Skeletal muscle cell (primary cell): ENCODE data around the gene CMTM3.
"Not testable (repeated sequence)": the region's sequence is repeated elsewhere in the genome, so short reads cannot be mapped to it uniquely, and the experiment has no call there.

Source experiments
- DNase-seq: peaks from one replicate; pipeline ENCODE4 v3.0.0-alpha.2; 2010; ENCODE audit warnings: low read depth
- H3K4me3 ChIP-seq: 2 replicates; pipeline ENCODE4 v1.5.1; 2011; ENCODE audit warnings: low read depth, mild to moderate bottlenecking, control low read depth, low read length, moderate library complexity

The CMTM3 gene

DNA sequence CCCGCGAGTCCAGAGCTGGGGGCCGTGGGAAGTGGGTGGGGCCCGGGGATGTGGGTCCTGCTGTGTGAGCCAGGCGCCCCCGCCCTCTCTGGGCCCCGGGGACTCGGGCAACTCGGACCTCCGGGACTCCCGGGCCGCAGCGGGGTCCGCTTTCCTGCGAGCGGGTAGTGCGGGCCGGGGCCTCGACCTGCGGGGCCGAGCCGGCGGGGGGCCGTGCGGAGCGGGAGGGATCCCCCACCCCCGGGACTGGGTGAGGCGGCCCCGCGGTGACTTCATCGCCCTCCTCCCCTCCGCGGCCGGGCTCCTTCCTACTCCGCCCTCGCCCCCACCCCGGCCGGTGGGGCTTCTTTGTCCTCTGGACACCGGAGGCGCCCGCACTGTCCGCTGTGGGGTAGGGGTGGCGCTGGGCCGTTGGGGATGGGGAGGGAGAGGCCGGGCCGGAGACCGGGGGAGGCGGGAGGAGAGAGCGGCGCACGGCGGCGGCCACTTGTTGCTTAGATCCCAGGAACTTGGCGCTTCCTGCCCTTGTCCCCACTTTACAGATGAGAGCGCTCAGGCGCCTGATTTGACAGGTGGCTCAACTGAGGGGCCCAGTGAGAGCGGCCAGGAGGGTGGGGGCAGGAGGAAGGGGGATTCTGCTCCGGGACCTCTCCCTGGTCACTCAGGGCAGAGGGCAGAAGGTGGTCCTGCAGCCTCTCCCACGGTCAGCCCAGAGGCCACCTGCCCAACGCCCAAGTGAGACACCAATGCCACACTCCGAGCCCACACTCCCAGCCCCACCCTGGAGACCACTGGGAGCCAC, 874 bp downstream of the CMTM3 start:
- peak overlapping the region; percentile 76 for H3K4me3 ChIP-seq
- no peak for DNase-seq

DNA sequence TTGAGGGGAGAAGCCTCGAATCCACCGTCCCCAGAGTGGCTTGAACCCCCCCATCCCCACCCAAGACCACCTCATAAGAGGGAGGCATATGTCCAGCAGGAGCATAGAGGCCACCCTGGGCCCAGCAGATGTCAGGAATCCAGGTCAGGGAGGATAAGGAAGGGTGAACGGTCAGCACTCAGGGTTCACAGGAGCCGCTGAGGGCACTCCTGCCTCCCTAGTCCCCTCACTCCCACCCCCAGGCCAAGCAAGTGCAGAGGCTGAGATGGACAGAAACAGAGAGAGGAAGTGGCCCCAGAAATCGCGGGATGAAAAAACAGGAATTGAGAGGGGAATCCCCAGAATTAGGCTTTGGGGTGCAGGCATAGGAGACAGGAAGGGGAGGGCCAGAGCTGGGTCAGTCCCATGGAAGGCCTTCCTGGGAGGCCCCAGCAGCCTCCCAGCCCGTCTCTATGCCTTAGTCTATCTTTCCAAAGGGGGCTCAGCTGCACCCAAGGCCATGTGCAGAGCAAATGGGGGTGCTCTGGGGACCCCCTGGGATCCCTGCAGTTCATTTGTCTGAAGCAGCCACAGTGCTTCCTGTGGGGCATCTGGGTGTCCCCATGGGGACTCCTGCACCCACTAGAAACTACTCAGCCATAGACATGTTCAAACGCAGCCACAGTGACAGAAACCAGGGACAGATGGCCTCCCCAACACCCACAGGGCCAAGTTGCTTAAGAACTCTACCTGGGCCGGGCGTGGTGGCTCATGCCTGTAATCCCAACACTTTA, 1.7 kb downstream of the CMTM3 start:
- no peak for DNase-seq
- H3K4me3 ChIP-seq, result peak overlapping the region; percentile 76

DNA sequence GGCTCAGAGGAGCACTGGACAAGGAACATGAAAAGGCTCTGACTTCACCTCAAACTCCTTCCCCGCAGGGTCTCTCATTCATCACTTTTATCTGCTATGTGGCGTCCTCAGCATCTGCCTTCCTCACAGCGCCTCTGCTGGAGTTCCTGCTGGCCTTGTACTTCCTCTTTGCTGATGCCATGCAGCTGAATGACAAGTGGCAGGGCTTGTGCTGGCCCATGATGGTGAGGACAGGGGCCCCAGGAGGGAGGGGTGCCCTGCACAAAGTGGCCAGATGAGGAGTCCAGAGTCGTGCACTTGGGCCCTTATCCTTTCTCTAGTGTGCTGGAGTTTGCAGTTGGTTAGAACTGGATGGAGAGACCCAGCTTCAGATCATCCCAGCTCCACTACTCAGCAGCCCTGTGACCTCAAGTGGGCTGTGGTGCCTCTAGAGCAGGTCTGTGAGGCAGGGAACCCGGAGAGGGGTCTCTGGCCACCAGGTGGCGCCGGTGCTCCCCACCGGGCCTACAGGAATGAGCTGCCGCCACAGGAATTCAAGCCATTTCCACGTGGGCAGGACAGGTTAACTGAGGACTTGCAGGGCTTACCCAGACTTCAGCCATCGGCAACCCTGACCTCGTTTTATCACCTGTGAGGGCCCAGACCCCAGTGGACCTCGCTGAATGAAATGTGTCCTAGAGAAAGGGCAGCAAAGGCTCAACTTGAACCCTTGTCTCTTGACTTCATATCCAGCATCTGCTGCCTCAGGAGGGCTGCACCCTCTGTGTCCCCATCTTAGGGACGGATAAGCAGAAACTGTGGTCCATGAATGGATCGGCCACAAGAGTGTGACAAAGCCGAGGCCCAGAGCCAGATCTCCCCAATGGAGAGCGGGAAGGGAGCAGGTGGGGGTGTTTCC, 4.0 kb downstream of the CMTM3 start:
- peak; percentile 45 for DNase-seq
- no peak overlapping the region for H3K4me3 ChIP-seq

DNA sequence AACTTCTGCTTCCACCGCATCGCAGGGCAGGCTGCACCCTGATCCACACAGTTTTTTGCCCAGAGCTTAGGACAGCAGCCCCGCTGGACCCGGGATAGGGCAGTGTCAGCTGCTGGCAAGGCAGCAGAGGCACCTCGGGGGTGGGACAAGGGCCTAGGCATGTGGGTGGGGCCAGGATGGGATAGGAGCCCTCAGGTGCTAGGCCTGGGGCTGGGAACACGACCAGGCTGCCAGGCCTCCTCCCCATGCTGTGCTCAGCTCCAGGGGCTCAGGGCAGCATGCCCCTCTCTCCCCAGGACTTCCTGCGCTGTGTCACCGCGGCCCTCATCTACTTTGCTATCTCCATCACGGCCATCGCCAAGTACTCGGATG, 4.6 kb downstream of the CMTM3 start:
- no peak for DNase-seq
- H3K4me3 ChIP-seq, result no peak overlapping the region

DNA sequence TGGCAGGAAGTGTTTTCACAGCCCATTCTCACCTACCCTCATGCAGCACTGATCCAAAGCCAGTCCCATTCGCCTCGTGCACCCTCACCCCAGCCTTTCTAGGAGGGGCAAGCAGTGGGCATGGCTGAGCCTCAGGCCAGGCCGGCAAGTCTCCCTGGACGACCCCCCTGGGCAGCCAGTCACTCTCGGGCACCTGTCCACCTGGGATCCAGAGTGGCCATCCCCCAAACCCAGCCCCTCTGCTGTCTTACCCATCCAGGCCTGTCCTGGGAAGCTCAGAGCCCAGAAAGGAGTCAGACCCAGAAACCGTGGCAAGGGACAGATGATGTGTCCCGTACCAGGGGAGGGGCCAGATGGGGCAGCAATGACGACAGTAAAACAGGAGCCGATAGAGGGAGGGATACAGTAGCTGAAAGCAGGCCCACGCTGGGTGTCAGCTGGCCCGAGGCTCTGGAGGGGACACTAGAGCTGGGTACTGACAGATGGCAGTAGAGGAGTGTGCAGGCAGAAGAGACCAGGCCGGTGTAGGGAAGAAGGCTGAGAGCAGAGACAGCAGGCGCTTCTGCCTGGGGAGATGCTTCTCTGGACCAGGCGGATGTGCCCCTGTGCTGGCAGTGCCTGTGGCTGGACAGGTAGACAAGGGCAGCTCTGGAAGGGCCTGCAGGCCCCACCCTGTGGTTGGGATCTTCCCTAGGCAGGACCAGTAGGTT, 5.8 kb downstream of the CMTM3 start:
- DNase-seq, result no peak
- H3K4me3 ChIP-seq, result no peak overlapping the region

DNA sequence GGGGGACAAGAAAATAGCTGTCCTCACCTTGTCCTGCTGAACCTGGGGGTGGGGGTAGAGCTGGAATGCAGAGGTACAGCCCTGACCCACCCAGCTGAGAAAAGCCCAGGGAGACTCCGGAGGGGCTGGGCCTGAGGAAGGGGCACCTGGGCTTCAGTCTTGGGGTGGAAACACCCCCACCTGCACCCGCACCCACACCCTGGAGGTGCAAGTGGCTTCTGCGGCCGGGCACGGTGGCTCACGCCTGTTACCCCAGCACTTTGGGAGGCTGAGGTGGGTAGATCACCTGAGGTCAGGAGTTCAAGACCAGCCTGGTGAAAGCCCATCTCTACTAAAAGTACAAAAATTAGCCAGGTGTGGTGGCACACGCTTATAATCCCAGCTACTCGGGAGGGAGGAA, 7.4 kb downstream of the CMTM3 start:
- H3K4me3 ChIP-seq, result not testable (repeated sequence)

DNA sequence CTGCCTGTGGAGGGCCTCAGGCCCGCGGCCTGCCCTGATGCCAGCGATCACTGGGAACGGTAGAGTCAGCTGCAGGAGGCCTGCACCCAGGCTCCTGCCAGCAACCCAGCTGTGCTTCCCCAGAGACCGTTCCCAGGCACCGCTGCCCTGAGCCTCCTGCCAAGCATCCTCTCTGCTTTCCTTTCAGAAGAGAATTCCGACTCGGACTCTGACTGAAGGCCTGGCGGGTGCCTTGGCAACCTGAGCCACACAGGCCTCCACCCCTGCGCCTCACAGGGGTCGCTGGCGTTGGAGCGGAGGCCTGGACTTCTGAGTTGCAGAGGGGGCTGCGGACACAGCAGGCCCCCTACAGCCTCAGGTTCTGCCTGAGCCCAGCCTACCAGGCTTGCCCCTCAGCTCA, 7.9 kb downstream of the CMTM3 start:
- no peak overlapping the region for H3K4me3 ChIP-seq
- DNase-seq, result no peak

More for the DNA sequence above, 7.4 kb downstream of the CMTM3 start:
- DNase-seq, result not testable (repeated sequence)

DNA sequence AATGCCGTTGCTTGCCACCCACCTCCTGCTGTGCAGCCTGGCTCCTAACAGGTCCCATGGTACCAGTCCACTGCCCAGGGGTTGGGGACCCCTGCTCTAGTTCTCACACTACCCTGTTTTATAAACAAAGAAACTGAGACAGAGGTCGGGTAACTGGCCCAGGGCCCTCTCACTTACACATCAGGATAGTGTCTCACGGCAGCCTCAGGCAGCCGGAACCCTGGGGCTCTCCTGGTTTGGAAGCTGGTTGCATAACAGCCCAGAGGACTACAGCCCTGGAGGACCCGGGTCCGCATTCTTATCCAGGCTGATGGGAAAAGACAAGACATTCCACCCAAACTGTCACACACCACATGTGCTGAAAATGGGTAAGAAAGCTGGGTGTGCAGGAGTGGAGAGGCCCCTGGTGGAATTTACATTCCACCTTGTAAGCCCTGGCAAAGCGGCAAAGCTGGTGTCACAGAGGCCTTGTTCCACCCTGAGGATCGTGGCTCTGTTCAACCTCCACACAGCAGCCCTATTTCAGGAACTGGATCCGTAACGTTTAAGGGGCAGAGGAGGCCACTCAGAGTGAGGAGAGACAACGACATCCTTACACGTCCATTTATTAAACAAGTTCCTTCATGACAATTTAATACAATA, 9.8 kb downstream of the CMTM3 start:
- no peak overlapping the region for H3K4me3 ChIP-seq

DNA sequence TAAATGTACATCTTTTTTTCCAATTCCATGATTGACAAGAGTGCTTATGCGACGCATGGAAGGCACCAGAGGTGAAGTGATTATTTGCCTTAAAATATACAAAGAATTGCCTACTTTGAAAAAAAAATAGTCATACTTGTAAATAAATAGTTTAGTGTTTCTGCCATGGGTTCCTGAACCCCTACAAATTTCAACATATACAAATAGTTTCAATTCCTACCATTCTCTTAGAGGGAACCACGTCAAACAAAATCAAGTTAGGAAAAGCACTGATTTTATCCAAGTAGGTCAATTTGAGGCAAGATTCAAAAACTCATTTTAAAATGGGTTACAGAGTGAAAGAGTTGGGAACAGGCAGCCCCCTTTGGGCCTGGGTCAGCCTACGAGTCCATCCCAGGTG, 11.7 kb downstream of the CMTM3 start:
- DNase-seq, result no peak
- H3K4me3 ChIP-seq, result no peak overlapping the region

More for the DNA sequence above, 9.8 kb downstream of the CMTM3 start:
- no peak for DNase-seq

DNA sequence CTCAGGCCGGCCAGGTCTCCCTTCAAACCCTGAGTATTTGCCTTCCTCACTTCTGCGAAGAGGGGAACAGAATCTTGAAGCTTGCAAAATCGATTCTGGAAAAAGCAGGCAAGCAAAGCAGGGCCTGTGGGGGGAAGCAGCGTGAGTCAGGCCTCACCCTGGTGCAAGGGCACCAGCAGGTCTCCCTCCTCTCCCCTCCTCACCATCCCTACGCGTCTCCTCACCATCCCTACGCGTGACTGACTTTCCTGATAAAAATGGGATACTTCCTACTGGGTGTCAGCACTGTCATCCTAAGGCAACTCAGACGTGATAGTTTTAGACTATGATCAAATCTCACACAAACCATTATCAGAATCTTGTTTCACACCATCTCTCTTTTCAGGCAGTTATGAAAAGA, 12.1 kb downstream of the CMTM3 start:
- no peak overlapping the region for H3K4me3 ChIP-seq
- no peak for DNase-seq

DNA sequence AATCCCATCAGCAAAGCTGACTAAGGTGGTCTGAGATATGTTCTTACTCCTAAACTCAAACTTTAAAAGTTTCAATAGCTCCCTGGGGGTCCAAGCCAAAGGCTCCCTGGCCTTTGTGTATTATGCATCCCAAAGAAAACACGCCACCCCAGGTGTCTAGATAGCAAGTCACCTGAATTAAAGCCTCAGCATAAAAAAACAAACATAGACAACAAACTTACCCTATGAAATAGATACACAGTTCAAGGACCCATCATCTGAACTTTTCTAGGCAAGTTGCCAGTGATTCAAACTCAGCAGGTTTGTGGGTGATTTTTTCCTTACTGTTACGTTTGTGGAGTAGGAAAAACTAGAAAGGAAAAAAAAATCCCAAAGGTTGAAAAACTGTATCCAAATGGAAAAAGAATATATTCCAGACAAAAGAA, 12.5 kb downstream of the CMTM3 start:
- no peak for DNase-seq
- H3K4me3 ChIP-seq, result no peak overlapping the region

DNA sequence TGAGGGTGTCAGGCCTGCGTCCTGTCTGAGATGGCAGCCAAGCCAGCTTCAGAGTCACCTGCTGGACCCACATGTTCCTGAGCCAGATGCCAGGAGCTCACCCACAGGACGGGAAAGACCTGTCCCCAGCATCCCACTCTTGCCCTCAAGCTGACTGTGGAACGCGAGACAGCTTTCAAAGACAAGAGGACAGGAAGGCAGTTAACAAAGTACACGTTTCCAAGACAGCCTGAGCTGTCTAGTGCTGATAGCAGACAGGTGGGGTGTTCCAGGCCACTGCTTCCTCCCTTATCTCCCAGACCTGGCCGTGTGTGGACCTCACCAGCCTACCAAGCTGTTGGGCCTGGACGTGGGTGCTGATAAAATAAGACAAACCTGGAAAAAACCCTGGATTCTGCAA, 13.2 kb downstream of the CMTM3 start:
- DNase-seq, result no peak
- H3K4me3 ChIP-seq, result no peak overlapping the region

DNA sequence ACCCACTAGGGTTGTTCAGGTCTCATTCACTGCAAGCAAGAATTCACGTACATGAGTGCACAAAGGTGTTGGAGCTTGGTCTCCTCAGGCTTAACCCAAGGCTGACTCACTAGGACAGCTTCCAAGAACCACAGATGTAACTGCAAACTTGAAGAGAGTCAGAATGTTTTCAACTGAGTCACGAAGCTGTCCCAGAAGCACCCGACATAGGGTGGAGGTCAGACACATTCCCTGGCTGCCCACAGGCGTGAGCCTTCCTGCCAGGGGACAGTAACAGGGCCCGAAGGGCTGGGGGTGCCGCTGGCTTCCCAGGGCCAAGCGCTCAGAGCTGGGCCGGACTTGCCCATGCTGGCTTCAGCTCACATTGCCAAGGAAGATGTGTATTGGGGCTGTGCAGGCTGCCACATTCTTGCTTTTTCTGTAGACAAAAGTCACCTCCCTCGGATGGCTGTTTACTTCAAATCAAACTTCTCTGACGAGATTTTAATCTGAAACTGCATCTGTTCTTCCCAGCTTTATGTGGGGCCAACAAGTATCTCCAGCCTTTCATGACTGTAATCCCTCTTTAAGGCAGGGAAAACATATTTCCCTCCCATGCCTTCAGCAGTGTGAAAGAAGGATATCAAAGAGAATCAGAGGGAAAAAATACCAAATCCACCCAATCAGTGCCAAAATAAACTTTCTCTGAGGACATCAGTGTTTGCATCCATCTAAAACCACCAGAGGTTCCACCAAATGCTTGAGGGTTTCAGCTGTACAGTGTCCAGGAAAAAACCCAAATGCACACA, 14.3 kb downstream of the CMTM3 start:
- no peak overlapping the region for H3K4me3 ChIP-seq
- peak; percentile 94 for DNase-seq

DNA sequence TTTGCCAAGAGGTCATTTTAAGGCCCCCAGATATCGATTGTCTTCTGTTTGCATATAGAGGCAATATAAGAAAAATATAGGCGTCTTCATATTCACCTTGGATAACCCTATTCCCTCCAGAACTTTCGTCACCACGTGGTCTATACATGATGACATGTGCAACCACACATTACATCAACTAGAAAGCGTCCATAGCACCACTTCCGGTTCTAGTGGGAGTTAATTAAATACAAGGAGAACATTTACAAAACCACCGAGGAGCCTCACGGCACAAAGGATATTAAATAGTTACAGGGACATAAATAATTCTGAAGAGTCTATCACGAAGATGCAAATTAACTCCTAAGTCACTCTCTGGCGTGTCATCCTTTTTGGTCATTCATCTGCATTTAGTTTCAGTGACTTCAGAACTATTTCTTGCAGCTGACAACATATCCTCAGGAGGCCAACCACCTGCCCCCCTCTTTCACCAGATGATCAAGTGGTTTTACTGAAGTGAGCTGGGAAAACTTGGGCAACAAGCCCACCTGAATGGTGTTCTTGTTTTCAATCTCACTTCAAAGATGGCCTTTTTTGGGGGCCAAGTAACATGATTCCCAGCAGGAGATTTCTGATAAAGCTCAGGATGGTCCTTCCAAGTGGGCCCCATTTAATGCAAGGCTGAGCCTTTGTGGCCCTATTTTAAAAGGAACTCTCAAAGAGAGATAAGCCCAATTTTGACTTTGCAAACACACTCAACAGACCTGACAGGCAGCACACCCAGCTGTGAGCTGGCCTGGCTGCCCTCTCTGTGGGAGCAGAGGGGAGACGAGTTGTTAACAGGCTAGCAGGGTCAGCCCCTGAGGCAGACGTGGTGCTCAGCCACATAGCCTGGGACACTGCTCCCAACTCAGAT, 15.3 kb downstream of the CMTM3 start:
- H3K4me3 ChIP-seq, result no peak overlapping the region
- peak; percentile 89 for DNase-seq

DNA sequence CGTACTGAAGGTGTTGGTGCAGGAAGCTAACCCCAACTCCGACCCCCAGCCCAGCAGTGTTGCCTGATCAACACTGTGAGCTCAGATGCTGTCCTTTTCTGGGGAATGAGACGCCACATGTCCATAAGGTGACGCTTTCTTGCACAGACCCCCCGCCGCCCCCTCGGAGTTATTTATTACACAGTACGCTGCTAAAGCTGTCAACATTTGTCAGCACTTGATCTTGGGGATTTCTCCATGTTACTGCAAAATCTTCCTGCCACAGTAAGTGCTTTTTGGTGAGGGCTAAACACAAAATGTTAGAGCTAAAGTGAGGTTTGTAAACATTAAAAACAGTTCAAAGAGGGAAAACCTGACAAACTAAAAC, 15.9 kb downstream of the CMTM3 start:
- DNase-seq, result no peak
- no peak overlapping the region for H3K4me3 ChIP-seq

DNA sequence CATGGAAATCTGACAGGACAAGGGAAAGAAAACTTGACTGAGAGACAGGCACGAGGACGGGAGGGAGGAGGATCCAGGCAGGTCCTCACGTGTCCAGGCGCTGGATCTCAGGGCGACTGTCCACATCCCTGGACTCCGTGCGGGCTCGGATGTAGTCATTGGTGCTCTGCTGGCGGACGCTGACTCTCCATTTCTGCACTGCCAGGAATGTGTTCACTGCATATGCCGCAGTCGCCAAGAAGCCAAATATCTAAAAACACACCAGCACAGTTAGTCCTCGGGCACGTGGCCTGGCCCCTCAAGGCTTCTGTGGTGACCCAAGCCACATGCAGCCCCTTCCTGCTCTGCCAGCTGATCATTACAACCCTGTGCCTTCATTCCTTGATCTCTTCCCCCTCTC, 17.5 kb downstream of the CMTM3 start:
- H3K4me3 ChIP-seq, result no peak overlapping the region
- no peak for DNase-seq

DNA sequence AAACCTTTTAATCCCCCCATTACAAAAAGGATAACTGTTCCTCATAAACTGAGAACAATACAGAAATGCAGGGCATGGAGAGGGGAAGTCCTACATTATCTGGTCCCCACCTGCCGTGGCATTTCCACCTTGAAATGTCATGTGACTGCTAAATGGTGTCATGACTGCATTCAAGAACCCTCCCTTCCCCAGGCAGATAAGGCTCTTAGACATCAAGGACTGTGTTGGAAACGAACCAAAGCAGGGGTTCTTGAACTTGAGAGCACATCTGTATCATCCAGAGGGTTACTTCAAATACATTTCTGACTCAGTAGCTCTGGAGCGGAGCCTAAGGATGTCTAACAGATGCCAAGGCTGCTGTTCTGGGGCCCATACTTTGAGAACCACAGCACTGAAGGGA, 18.4 kb downstream of the CMTM3 start:
- no peak for DNase-seq
- no peak overlapping the region for H3K4me3 ChIP-seq
